Neuronal stem cell (in vitro differentiated cells): ENCODE data around the gene YLPM1.

Experiments used
- DNase-seq: peaks from one replicate; pipeline ENCODE4 v3.0.0-alpha.2; 2013; ENCODE audit warnings: low spot score
- H2AFZ ChIP-seq: one replicate; pipeline ENCODE4 v1.6.1; 2013; ENCODE audit warnings: mild to moderate bottlenecking, low read length, inconsistent platforms
- H2AK5ac ChIP-seq: 2 replicates; pipeline ENCODE4 v1.6.1; 2013; ENCODE audit warnings: low read depth, mild to moderate bottlenecking, inconsistent platforms, low read length, moderate library complexity, mixed read lengths
- H2BK120ac ChIP-seq: 2 replicates; pipeline ENCODE4 v1.6.1; 2013; ENCODE audit warnings: low read depth, mild to moderate bottlenecking, inconsistent platforms, low read length, moderate library complexity, mixed read lengths
- H2BK12ac ChIP-seq: one replicate; pipeline ENCODE4 v1.6.1; 2013; ENCODE audit warnings: low read length, inconsistent platforms
- H2BK15ac ChIP-seq: 2 replicates; pipeline ENCODE4 v1.6.1; 2013; ENCODE audit warnings: mild to moderate bottlenecking, low read length, inconsistent platforms, mixed read lengths
- H2BK5ac ChIP-seq: one replicate; pipeline ENCODE4 v1.6.1; 2013; ENCODE audit warnings: inconsistent platforms, mild to moderate bottlenecking, low read length, moderate library complexity
- H3K14ac ChIP-seq: one replicate; pipeline ENCODE4 v1.6.1; 2013; ENCODE audit warnings: low read length, inconsistent platforms
- H3K18ac ChIP-seq: 2 replicates; pipeline ENCODE4 v1.6.1; 2013; ENCODE audit warnings: low read length, inconsistent platforms
- H3K23ac ChIP-seq: 2 replicates; pipeline ENCODE4 v1.6.1; 2013; ENCODE audit warnings: low read depth, mild to moderate bottlenecking, mixed read lengths, low read length, inconsistent platforms; ENCODE audit not compliant: poor library complexity
- H3K27ac ChIP-seq: replicated peaks from 3 replicates; pipeline ENCODE4 v1.5.1; 2013; ENCODE audit warnings: low read length, inconsistent platforms
- H3K27me3 ChIP-seq, 3 experiments: 2 replicates each; pipeline ENCODE4 v1.6.1; 2013; ENCODE audit warnings: low read length in 3 of 3, mild to moderate bottlenecking in 2 of 3, inconsistent platforms in 1 of 3, low read depth in 1 of 3, mixed read lengths in 1 of 3, moderate library complexity in 1 of 3; ENCODE audit not compliant: control insufficient read depth in 3 of 3, insufficient read depth in 3 of 3
- H3K36me3 ChIP-seq, 2 donors: replicated peaks in 1 of 2; 2 replicates each; pipeline ENCODE4 v1.6.1; 2013; ENCODE audit warnings: low read length in 2 of 2; ENCODE audit not compliant: control insufficient read depth in 2 of 2, insufficient read depth in 2 of 2
- H3K4ac ChIP-seq: 2 replicates; pipeline ENCODE4 v1.6.1; 2013; ENCODE audit warnings: inconsistent platforms, mild to moderate bottlenecking, low read length, moderate library complexity
- H3K4me1 ChIP-seq, 2 donors: 1 replicate in 1 of 2; 2 replicates in 1 of 2; pipeline ENCODE4 v1.6.1; 2013; ENCODE audit warnings: low read length in 2 of 2, low read depth in 1 of 2; ENCODE audit not compliant: control insufficient read depth in 2 of 2, insufficient read depth in 1 of 2
- H3K4me2 ChIP-seq: one replicate; pipeline ENCODE4 v1.6.1; 2013; ENCODE audit warnings: mild to moderate bottlenecking, low read length, inconsistent platforms; ENCODE audit not compliant: insufficient read depth, poor library complexity, severe bottlenecking
- H3K4me3 ChIP-seq, 2 donors: 2 replicates each; pipeline ENCODE4 v1.5.1; 2013; ENCODE audit warnings: low read length in 2 of 2, mild to moderate bottlenecking in 2 of 2, inconsistent platforms in 1 of 2, moderate library complexity in 1 of 2
- H3K79me1 ChIP-seq: one replicate; pipeline ENCODE4 v1.6.1; 2013; ENCODE audit warnings: low read depth, mild to moderate bottlenecking, inconsistent platforms, low read length, moderate library complexity
- H3K9ac ChIP-seq: one replicate; pipeline ENCODE4 v1.6.1; 2013; ENCODE audit warnings: mild to moderate bottlenecking, low read depth, low read length, inconsistent platforms; ENCODE audit not compliant: poor library complexity
- H3K9me3 ChIP-seq, 2 donors: replicated peaks in 1 of 2; 2 replicates each; pipeline versions ENCODE3 to v1.6.1; 2013; ENCODE audit warnings: low read length in 2 of 2, mild to moderate bottlenecking in 2 of 2, inconsistent platforms in 1 of 2, low read depth in 1 of 2, mixed read lengths in 1 of 2, moderate library complexity in 1 of 2; ENCODE audit not compliant: control insufficient read depth in 2 of 2, insufficient read depth in 1 of 2
- H4K8ac ChIP-seq: one replicate; pipeline ENCODE4 v1.6.1; 2013; ENCODE audit warnings: low read depth, mild to moderate bottlenecking, inconsistent platforms, low read length, moderate library complexity
- H4K91ac ChIP-seq: one replicate; pipeline ENCODE4 v1.6.1; 2013; ENCODE audit warnings: low read length, low read depth, mild to moderate bottlenecking, inconsistent platforms; ENCODE audit not compliant: poor library complexity
- WGBS, 2 donors: extraction: QIAGEN DNeasy Blood & Tissue Kit; methylation state at CpG; one replicate each; pipeline ENCODE4 v1.1.7; 2013; ENCODE audit warnings: missing lambda C conversion rate in 2 of 2, mixed read lengths in 1 of 2; ENCODE audit not compliant: insufficient read length in 2 of 2, insufficient replicate concordance in 1 of 2; ENCODE audit errors: extremely low coverage in 2 of 2; 5-methylcytosine and 5-hydroxymethylcytosine counted together

Gene YLPM1

GRCh38 chr14:74860899-74861733 lies 98.0 kb downstream of the YLPM1 start:
- no peak overlapping the region for H3K14ac ChIP-seq
- H3K9me3 ChIP-seq = no peaks in the 10 kb centered on the region
- H2AFZ ChIP-seq = no peak overlapping the region
- H4K91ac ChIP-seq = no peak overlapping the region
- no peak overlapping the region for H3K23ac ChIP-seq
- H3K9ac ChIP-seq = no peak overlapping the region
- no peak overlapping the region for H2BK12ac ChIP-seq
- H3K27ac ChIP-seq = no peak overlapping the region
- H2AK5ac ChIP-seq = no peak overlapping the region
- DNase-seq = peak; percentile 88
- peaks cover 0 to 3% (median 0%) of the 10 kb centered on the region in 3 experiments for H3K27me3 ChIP-seq
- no peak overlapping the region for H4K8ac ChIP-seq
- no peaks in the 10 kb centered on the region for H3K4me1 ChIP-seq
- H2BK120ac ChIP-seq = no peak overlapping the region
- no peak overlapping the region for H3K4me2 ChIP-seq
- H2BK15ac ChIP-seq = no peak overlapping the region
- no peak overlapping the region for H2BK5ac ChIP-seq
- H3K4me3 ChIP-seq = no peak overlapping the region
- H3K36me3 ChIP-seq = no peaks in the 10 kb centered on the region
- no peak overlapping the region for H3K18ac ChIP-seq
- no CpG with 5 or more reads among the region's 7 CpGs for WGBS, 2 donors
- no peak overlapping the region for H3K4ac ChIP-seq
- no peaks in the 10 kb centered on the region for H3K79me1 ChIP-seq

DNA sequence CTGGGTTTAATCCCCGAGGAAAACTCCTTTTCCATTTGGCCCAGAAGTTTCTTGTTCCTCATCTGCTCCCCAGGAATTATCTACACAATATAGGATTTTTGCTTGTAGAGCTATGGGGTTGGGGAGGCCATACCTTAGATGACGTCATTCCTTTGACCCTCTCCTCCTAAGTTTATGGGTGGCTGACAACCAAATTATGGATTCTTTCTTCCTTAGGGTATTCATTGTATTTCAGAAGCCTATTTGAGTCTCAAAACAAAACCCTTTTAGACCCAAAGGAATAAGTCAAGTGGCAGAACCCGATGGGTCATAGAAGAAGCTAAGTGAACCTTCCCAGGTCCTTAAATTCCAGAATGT lies 98.6 kb downstream of the YLPM1 start:
- no peak overlapping the region for H4K91ac ChIP-seq
- H2AFZ ChIP-seq = no peak overlapping the region
- H3K4me1 ChIP-seq = no peaks in the 10 kb centered on the region
- no peaks in the 10 kb centered on the region for H3K36me3 ChIP-seq
- H3K27ac ChIP-seq = no peak overlapping the region
- no CpG with 5 or more reads among the region's 3 CpGs for WGBS, 2 donors
- H2BK15ac ChIP-seq = no peak overlapping the region
- H3K9me3 ChIP-seq = no peaks in the 10 kb centered on the region
- no peak overlapping the region for H3K14ac ChIP-seq
- no peak overlapping the region for H4K8ac ChIP-seq
- H3K27me3 ChIP-seq = peaks cover 0 to 3% (median 0%) of the 10 kb centered on the region in 3 experiments
- no peak overlapping the region for H3K4ac ChIP-seq
- no peak overlapping the region for H3K4me2 ChIP-seq
- no peak for DNase-seq
- no peak overlapping the region for H2BK5ac ChIP-seq
- no peak overlapping the region for H3K9ac ChIP-seq
- no peak overlapping the region for H2BK12ac ChIP-seq
- H3K79me1 ChIP-seq = no peaks in the 10 kb centered on the region
- no peak overlapping the region for H2BK120ac ChIP-seq
- no peak overlapping the region for H3K4me3 ChIP-seq
- no peak overlapping the region for H3K18ac ChIP-seq
- H2AK5ac ChIP-seq = no peak overlapping the region
- no peak overlapping the region for H3K23ac ChIP-seq

GRCh38 chr14:74863274-74863673 lies 100.2 kb downstream of the YLPM1 start:
- Histone ChIP-seq H2BK15ac (no peak overlapping the region), H3K23ac (no peak overlapping the region), H3K4ac (no peak overlapping the region), H2BK120ac (no peak overlapping the region), H3K27ac (no peak overlapping the region), H3K79me1 (no peaks in the 10 kb centered on the region), H4K8ac (no peak overlapping the region), H3K4me2 (no peak overlapping the region), H2AFZ (peak overlapping the region; percentile 15), H3K36me3 (no peaks in the 10 kb centered on the region), H3K18ac (peak overlapping the region; percentile 25), H2BK5ac (peak overlapping the region; percentile 25), H4K91ac (no peak overlapping the region), H2BK12ac (no peak overlapping the region), H2AK5ac (no peak overlapping the region), H3K9me3 (no peaks in the 10 kb centered on the region), H3K14ac (no peak overlapping the region), H3K4me1 (no peaks in the 10 kb centered on the region), H3K9ac (no peak overlapping the region), H3K27me3 (peaks cover 0 to 9% (median 0%) of the 10 kb centered on the region in 3 experiments), H3K4me3 (no peak overlapping the region)
- no CpG with 5 or more reads among the region's 9 CpGs for WGBS, 2 donors
- DNase-seq = no peak

GRCh38 chr14:74864198-74864597 lies 101.1 kb downstream of the YLPM1 start:
- H3K23ac ChIP-seq = no peak overlapping the region
- no peak overlapping the region for H2BK5ac ChIP-seq
- H3K4me1 ChIP-seq = no peaks in the 10 kb centered on the region
- H3K14ac ChIP-seq = no peak overlapping the region
- no peak overlapping the region for H2BK15ac ChIP-seq
- no peak overlapping the region for H2BK120ac ChIP-seq
- H3K4me3 ChIP-seq = no peak overlapping the region
- no peak overlapping the region for H3K4ac ChIP-seq
- no peak overlapping the region for H3K9ac ChIP-seq
- H3K79me1 ChIP-seq = no peaks in the 10 kb centered on the region
- H3K18ac ChIP-seq = no peak overlapping the region
- H4K8ac ChIP-seq = no peak overlapping the region
- no peak overlapping the region for H3K27ac ChIP-seq
- H3K9me3 ChIP-seq = no peaks in the 10 kb centered on the region
- no peak overlapping the region for H3K4me2 ChIP-seq
- no peak overlapping the region for H4K91ac ChIP-seq
- DNase-seq = no peak
- no peak overlapping the region for H2AFZ ChIP-seq
- H2BK12ac ChIP-seq = no peak overlapping the region
- WGBS, 2 donors = no CpG with 5 or more reads among the region's 9 CpGs
- peaks cover 0 to 9% (median 0%) of the 10 kb centered on the region in 3 experiments for H3K27me3 ChIP-seq
- no peak overlapping the region for H2AK5ac ChIP-seq
- no peaks in the 10 kb centered on the region for H3K36me3 ChIP-seq
